Measurements from ENCODE around the gene LRTM2.

DNA sequence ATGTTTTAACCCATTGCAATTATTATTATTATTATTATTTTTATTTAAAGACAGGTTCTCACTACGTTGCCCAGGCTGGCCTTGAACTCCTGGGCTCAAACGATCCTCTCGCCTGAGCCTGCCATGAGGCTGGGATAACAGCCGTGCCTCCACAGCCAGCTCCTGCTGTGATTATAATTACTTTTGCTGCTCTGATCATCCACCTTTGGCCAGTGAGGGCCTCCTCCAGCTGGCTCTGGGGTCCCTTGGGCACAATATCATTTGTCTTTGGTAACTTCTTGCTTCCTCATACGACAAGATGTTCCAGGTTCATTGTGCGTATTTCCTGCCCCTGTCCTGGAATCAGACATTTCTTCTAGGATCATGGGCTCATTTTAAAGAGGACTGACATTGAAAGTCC is 28.4 kb downstream of the LRTM2 start:
- TF ChIP-seq EZH2 (IDR thresholded peaks at IDR 0.05; ENCODE audit: low read length): no peak
- TF ChIP-seq, protein P1, sequence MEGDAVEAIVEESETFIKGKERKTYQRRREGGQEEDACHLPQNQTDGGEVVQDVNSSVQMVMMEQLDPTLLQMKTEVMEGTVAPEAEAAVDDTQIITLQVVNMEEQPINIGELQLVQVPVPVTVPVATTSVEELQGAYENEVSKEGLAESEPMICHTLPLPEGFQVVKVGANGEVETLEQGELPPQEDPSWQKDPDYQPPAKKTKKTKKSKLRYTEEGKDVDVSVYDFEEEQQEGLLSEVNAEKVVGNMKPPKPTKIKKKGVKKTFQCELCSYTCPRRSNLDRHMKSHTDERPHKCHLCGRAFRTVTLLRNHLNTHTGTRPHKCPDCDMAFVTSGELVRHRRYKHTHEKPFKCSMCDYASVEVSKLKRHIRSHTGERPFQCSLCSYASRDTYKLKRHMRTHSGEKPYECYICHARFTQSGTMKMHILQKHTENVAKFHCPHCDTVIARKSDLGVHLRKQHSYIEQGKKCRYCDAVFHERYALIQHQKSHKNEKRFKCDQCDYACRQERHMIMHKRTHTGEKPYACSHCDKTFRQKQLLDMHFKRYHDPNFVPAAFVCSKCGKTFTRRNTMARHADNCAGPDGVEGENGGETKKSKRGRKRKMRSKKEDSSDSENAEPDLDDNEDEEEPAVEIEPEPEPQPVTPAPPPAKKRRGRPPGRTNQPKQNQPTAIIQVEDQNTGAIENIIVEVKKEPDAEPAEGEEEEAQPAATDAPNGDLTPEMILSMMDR (optimal IDR thresholded peaks at IDR 0.05 in 1 of 3, IDR thresholded peaks at IDR 0.05 in 1 of 3, conservative IDR thresholded peaks at IDR 0.05 in 1 of 3; ENCODE audit: extremely low read depth in 1 of 3, insufficient read depth in 2 of 3, low read length in 3 of 3): no peak
